ENCODE data around the gene ITGA2B.

Gene ITGA2B

GRCh38 chr17:44389281-44389680, at the start of gene ITGA2B:
TSS of gene ITGA2B (minus strand) at chr17:44389649. CDS start at chr17:44389473, 176 bp downstream.
- peak in 2 of 10 donors; percentile 11 to 12 for DNase-seq
- intact Hi-C loops (cut with DNase I), result no loop called here

DNA sequence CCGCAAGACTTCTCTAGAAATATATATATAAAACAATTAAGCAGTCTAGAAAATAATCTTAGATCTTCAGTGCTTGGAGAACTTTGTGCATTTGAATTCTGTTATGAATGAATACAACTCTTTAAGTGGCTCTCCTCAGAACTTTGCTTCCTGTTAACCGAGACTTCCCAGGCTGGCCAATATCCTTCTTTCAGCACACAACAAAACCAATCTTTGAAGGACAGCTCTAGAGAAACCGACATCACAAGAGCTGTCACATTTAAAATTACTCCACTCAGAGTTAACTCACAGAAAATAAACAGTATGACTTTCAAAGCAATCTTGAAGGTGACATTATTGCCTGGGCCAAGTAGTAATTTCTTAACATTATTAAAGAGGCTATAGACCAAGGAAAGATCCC, 49.7 kb upstream of the ITGA2B start:
- intact Hi-C loops (cut with DNase I), result no loop called here
- DNase-seq, result no peak

- intact Hi-C loops (cut with DNase I), result no loop called here
- DNase-seq, result peak in 2 of 10 donors; percentile 16 to 22
Observed at GRCh38 chr17:44438636-44439035, 49.2 kb upstream of the ITGA2B start.

DNA sequence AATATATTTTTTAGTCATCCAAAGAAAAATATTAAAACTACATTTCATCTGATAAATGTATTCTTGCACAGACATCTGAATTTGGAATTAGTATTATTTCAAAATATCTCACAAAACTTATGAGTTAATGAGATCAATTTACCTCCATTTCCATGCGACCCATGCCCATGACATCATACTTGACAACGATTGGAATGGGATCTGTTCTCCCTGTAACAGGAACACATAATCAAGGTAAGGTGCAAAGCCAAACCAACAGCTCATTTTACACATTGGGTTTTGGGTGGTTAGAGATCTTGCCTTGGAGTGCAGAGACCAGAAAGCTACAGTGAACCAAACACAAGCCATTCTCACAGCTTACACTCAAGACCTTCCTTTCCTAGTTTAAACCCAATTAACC, 46.9 kb upstream of the ITGA2B start:
- intact Hi-C loops (cut with DNase I), result no loop called here
- no peak for DNase-seq

GRCh38 chr17:44432254-44433157, 43.1 kb upstream of the ITGA2B start:
- no peak for DNase-seq
- intact Hi-C loops (cut with DNase I), result no loop called here

DNA sequence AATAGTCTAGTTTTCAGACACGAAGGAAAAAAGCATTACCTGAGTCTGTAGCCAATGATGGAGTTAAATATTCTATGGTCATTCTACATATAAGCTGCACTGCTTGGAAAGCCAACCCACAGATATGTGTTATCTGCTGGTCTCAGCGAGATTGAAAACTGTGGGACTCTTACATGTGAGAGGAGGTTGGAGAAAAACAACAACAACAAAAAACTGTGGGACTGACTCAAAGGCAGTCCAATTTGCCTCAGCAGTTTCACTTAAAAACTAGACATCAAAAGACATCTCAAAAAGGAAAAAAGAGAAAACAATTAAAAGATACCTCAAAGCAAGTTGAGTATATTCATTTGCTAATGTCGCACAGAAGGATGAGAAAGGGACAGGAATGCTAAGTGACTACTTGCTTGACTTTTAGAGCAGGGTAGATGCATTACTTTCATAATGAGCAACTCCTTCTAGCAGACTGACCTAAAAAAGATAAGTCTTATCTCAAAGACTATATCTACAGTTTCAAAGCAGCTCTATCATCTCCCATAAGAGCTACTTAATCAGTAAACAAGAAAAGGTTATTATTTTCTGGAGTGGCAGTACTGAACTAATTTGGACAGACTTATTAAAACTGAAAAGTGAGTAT, 35.5 kb upstream of the ITGA2B start:
- DNase-seq, result no peak
- intact Hi-C loops (cut with DNase I), result no loop called here

DNA sequence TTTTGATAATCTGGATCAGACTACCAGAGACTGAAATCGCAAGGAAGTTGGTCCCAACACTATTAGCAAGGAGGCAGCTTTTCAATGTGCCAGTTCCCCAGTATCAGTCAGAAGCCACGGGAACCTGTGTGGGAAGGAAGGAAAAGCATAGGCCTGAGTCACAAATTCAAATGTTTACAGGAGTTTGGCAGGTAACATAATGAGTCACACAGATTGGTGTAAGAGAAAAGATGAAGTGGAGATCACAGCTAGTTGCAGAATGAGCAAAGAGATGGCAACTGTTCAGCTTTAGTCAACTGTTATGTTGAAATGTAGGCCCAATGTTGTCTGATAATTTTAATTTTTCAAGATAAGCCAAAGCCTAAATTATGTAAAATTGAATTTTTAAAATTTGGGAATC, 28.1 kb upstream of the ITGA2B start:
- intact Hi-C loops (cut with DNase I), result no loop called here
- DNase-seq, result no peak

- DNase-seq, result no peak
- intact Hi-C loops (cut with DNase I), result no loop called here
Observed at GRCh38 chr17:44416558-44417289, 27.3 kb upstream of the ITGA2B start.

DNA sequence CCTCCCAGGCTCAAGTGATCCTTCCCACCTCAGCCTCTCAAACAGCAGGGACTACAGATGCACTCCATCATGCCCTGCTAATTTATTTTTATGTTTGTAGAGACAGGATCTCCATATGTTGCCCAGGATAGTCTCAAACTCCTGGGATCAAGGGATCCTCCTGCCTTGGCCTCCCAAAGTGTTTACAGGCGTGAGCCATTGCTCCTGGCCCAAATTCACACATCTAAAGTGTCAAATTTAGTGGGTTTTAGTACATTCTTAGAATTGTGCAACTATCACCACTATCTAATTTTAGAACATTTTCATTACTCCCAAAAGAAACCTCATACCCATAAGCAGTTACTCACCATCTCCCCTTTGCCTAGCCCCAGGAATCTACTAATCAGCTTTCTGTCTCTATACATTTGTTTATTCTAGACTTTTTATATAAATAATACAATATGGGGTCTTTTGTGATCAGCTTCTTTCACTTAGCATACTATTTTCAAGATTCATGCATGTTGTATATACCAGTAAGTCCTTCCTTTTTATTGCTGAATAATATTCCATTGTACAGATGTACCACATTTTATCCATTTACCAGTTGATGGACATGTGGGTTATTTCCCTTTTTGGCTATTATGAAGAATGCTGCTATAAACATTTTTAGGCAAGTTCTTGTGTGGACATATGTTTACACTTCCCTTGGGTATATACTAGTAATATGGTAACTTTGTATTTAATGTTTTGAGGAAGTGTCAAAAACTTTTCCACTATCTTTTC, 25.1 kb upstream of the ITGA2B start:
- intact Hi-C loops (cut with DNase I), result no loop called here
- no peak for DNase-seq

DNA sequence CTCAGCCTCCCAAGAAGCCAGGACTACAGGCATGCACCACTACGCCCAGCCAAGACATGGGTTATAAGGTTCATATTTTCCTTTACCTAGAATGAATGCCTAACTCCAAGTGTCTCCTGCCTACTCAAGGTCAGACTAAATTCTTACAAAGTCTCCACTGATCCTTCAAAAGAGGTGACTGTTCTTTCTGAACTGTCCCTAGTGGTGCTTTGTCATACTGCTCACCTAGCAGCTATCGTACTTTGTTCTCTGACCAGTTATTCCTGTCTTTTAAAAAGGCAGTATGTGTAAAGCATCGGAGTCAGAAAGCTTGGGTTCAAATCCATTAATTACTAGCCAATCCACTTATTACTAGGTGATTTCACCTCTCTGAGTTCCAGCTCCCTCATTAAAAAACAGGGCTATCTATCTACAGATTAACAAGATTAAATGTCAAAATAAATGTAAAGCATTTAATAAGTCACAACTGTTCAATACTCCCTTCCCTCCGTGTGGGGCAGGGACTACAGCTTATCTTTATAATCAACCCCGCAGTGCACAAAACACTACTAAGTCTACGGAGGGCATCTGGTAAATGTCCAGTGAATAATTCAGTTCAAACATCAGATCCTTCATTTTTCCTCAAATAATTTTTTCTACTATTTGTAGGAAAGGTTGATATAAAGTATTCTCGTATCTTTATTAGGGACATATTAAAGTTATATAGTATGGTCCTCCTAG, 20.0 kb upstream of the ITGA2B start:
- no peak for DNase-seq
- intact Hi-C loops (cut with DNase I), result no loop called here

- DNase-seq, result no peak
- intact Hi-C loops (cut with DNase I), result no loop called here
Observed at GRCh38 chr17:44408786-44409185, 19.3 kb upstream of the ITGA2B start.

DNA sequence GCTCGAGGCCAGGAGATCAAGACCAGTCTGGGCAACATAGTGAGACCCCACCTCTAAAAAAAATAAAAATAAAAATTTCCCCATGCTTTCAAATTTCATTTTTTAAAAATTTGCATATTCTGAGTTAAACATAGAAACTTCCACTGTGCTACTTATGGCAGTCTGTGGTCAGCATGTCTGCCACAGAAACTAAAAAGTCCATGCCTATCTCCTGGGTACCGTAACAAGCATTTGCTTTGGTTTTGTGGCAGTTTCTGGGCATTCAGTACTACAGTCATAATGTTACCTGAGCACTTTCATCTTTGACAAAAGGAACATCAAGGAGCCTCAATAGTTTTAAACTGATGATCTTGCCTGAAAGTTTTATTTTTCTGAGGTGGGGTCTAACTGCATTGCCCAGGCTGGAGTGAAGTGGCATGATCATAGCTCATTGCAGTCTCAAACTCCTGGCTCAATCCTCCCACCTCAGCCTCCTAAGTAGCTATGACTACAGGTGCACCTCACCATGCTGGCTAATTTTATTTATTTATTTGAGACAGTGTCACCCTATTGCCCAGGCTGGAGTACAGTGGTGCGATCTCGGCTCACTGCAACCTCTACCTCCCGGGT, 13.2 kb upstream of the ITGA2B start:
- no peak for DNase-seq
- intact Hi-C loops (cut with DNase I), result no loop called here

DNA sequence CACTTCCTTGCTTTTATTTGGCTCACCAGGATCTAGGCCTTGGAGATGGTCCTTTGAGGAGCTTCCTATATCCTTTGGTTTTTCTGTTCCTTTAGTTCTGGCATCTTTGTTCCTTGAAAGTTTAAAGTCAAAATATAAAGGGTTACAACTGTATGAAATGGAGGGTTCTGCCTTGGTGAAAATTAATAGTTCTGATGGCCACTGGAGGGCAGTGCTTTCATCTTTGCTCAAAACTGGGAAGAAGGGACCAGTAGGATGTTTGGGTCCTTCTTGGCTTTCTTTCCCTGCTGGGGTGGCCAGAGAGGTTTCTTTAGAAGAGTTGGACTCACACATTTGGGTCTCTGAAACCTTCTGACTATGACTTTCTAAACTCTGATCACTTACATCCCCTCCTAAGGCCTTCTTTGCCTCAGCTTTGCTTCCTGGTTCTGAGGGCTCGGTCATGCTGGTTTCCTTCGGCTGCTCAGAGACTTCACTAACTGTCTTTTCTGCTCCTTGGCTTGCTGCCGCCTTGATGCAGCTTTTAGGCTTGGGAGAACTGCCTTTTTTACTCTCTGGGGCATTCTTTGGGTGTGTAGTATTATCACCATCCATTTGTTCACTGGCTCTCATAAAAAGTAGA, 10.9 kb upstream of the ITGA2B start:
- no peak for DNase-seq
- intact Hi-C loops (cut with DNase I), result no loop called here

GRCh38 chr17:44398692-44399691, 9.5 kb upstream of the ITGA2B start:
- intact Hi-C loops (cut with DNase I), result no loop called here

GRCh38 chr17:44397479-44398440, 8.3 kb upstream of the ITGA2B start:
- intact Hi-C loops (cut with DNase I), result no loop called here
- DNase-seq, result peak in 1 of 10 donors; percentile 50

More at GRCh38 chr17:44398692-44399691, 9.5 kb upstream of the ITGA2B start:
- no peak for DNase-seq

GRCh38 chr17:44396946-44397345, 7.5 kb upstream of the ITGA2B start:
- peak in 1 of 10 donors; percentile 33 for DNase-seq
- intact Hi-C loops (cut with DNase I), result no loop called here

GRCh38 chr17:44394833-44395232, 5.4 kb upstream of the ITGA2B start:
- DNase-seq, result no peak
- intact Hi-C loops (cut with DNase I), result no loop called here

Measured in posterior cingulate gyrus (tissue), 11 donors.